Right kidney (tissue), 1 donor: Measurements from ENCODE around the gene PTBP1.
A peak's percentile ranks its signal among the peaks of the same experiment; 100 is the strongest.

ENCODE experiments used
- DNase-seq: peaks from one replicate; pipeline ENCODE4 v3.0.0-alpha.2; 2016

PTBP1 gene

GRCh38 chr19:769616-770015 is 27.6 kb upstream of the PTBP1 start:
- DNase-seq: no peak

- DNase-seq: no peak
Measured at GRCh38 chr19:771332-771785, 25.9 kb upstream of the PTBP1 start.

GRCh38 chr19:772063-772462 is 25.2 kb upstream of the PTBP1 start:
- DNase-seq: no peak

GRCh38 chr19:772730-773436 is 24.4 kb upstream of the PTBP1 start:
- DNase-seq: peak; percentile 67

- no peak for DNase-seq
Measured at GRCh38 chr19:776549-776948, 20.7 kb upstream of the PTBP1 start.

- peak; percentile 71 for DNase-seq
Measured at GRCh38 chr19:778910-779653, 18.2 kb upstream of the PTBP1 start.

- DNase-seq: no peak
Measured at GRCh38 chr19:780935-781334, 16.3 kb upstream of the PTBP1 start.

GRCh38 chr19:781800-782184 is 15.5 kb upstream of the PTBP1 start:
- DNase-seq: no peak

- DNase-seq: peak; percentile 75
Measured at GRCh38 chr19:782185-782877, 14.9 kb upstream of the PTBP1 start.

- DNase-seq: peak; percentile 71
Measured at GRCh38 chr19:782878-783668, 14.2 kb upstream of the PTBP1 start.

GRCh38 chr19:784541-784940 is 12.7 kb upstream of the PTBP1 start:
- DNase-seq: no peak

- DNase-seq: no peak
Measured at GRCh38 chr19:787536-787935, 9.7 kb upstream of the PTBP1 start.

GRCh38 chr19:788686-788982 is 8.6 kb upstream of the PTBP1 start:
- no peak for DNase-seq

GRCh38 chr19:788983-789700 is 8.1 kb upstream of the PTBP1 start:
- DNase-seq: peak; percentile 74

- no peak for DNase-seq
Measured at GRCh38 chr19:789701-790060, 7.6 kb upstream of the PTBP1 start.

- DNase-seq: no peak
Measured at GRCh38 chr19:791007-791566, 6.2 kb upstream of the PTBP1 start.

GRCh38 chr19:791567-792305 is 5.5 kb upstream of the PTBP1 start:
- no peak for DNase-seq

- no peak for DNase-seq
Measured at GRCh38 chr19:792306-792885, 4.9 kb upstream of the PTBP1 start.

- no peak for DNase-seq
Measured at GRCh38 chr19:793806-794205, 3.4 kb upstream of the PTBP1 start.

- no peak for DNase-seq
Measured at GRCh38 chr19:795073-795611, 2.1 kb upstream of the PTBP1 start.
